Stimulated activated CD4-positive, alpha-beta T cell treated with anti-CD3 and anti-CD28 coated beads, Interleukin-15, amount 100 ng/mL, for 1 hour (primary cell): ENCODE data around the gene PCK2.

Experiments
- DNase-seq, 2 donors: peaks; one replicate each; pipeline ENCODE4 v3.0.0-alpha.2; 2020; ENCODE audit warnings: low read depth in 1 of 2, low spot score in 1 of 2

The PCK2 gene

DNA sequence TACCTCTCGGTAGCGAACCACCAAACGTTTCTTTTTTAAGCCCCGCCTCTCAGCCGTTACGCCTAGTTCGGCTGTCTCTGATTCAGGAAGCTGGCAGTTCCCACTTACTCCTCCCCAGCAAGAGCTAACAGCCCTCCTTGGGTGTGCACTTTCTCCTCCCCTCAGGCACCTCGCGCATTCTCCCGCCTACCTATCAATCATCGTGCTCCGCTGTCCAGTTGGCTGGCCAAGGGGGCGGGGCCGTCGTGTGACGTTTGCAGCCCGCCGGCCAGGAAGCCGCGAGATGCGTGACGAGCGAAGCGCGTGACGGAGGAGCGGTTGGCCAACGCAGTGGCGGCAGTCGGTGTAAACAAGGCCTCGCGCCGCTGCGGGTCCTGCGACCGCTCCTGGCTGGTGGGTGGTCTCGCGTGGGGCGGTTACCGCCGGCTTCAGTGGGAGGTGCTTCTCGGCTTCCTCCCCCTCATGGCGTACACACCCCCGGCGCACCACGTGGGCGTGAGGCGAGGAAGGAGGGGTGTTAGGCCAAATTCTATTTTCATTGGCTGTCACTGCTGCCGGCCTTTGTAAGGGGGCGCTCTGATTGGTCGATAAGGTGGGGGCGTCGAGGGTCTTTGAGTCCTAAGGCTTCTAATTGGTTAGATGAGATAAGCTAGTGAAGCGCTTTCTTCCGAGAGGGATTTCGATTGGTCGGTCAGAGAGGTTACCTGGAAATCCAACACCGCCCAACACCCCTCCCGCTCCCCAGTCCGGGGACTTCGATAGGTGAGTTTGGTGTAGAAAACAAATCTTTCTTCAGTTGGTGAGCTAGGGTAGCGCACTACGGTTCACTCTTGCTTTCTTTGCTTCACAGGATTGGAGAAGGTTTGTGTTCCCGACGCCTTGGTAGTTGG is 20.7 kb downstream of the PCK2 start, which contains the start of the genes DCAF11 and NRL:
Gene DCAF11, plus strand, starts transcription at position 246 of the 890 bp plus-strand sequence. CDS start 818 bp downstream, outside the sequence.
Gene NRL, minus strand, starts transcription at position 418 of the 890 bp plus-strand sequence. CDS start 32,101 bp downstream, outside the sequence.
- DNase-seq, result peak; percentile 95 to 96

DNA sequence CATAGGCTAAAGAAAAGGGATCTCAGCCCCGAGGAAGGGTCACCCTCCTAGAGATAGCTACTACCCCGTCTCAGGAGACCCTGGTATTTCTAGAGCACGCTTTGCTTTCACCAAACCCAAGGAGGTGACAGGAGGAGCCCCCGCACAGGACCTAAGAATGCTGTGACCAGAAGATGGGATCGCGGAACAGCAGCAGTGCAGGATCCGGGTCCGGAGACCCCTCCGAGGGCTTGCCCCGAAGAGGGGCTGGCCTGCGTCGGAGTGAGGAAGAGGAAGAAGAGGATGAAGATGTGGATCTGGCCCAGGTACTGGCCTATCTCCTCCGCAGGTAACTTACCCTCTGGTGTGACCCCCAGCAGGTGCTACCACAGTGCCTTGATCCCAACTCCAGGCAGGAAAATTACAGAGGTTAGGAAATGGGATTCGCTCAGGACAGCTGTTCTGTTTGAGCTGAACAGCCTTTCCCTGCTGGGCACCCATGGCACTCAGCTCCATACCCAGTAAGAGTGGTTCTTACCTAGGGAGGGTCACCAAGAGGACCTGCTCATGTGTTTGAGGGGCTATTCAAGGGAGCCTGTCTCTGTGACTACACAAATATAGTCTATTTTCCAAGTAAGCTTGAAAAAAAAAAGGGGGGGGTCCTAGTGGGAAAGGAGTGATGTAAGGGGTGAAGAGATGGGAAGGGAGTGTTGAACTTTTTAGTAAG is 21.5 kb downstream of the PCK2 start:
- no peak for DNase-seq

DNA sequence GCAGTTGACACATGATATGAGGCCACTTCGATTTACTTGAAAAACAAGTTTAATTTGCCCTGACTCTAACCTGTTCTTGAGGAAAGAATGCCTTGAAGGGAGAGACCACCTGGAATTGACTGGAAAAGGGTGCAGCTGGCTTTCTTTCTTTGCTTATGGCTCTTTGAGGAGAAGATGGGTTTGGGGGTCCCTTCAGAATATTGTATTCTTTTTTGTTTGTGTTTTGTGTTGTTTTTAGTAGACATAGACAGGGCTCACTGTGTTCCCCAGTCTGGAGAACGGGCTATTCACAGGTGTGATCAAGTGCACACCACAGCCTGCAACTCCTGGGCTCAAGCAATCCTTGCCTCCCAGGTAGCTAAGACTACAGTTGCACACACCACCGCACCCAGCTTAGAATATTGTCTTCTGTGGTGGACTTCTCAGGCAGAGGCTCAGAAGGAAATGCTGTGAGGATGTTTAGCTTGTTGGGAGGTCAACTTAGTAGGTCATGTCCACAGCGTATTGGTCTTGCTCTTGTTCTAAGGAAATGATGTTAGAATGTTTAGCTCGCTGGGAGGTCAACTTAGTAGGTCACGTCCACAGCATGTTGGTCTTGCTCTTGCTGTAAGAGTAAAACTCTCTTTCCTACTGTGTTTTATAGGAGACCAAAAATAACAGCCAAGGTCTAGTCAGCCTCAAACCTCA is 22.2 kb downstream of the PCK2 start:
- DNase-seq, result no peak

DNA sequence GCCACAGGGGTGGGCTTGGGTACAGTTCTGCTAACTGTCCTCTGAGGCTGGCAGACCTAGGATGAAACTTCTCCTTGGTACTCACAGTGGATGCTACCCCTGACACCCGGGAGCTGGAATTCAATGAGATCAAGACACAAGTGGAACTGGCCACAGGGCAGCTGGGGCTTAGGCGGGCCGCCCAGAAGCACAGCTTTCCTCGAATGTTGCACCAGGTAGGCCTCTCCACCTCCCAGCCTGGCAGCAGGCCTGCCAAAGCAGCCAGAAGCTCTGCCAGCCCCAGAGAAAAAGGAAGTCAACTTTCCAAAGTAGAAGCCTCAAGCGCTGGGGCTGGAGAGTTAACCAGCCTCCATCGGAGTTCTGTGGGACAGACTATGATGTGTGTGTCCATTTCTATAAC is 23.1 kb downstream of the PCK2 start:
- no peak for DNase-seq

DNA sequence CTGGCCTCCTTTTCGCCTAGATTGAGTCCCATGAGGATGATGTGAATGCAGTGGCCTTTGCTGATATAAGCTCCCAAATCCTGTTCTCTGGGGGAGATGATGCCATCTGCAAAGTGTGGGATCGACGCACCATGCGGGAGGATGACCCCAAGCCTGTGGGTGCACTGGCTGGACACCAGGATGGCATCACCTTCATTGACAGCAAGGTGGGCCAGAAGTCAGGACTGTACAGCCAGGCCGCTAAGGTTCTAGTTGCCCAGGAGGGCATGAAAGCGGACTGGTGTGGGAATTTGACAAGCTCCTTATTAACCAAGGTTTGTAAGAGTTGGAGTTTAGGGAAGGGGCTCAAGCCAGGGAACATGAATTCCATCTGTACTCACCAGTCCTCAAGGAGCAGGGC is 25.6 kb downstream of the PCK2 start:
- no peak for DNase-seq

DNA sequence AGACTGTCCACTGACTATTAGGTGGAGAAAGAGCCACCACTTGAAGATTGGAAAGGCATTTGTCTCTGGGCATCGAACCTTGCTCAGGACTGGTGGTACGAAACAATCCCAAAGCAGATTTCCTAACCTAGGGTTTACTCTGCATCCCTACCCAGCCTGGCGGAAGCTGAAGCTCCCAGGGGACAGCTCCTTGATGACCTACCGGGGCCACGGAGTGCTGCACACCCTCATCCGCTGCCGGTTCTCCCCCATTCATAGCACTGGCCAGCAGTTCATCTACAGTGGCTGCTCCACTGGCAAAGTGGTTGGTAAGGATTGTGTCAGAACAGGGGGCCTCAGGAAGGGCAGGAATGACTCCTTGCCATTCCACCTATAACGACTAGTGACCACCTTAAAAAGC is 27.1 kb downstream of the PCK2 start:
- DNase-seq, result no peak

DNA sequence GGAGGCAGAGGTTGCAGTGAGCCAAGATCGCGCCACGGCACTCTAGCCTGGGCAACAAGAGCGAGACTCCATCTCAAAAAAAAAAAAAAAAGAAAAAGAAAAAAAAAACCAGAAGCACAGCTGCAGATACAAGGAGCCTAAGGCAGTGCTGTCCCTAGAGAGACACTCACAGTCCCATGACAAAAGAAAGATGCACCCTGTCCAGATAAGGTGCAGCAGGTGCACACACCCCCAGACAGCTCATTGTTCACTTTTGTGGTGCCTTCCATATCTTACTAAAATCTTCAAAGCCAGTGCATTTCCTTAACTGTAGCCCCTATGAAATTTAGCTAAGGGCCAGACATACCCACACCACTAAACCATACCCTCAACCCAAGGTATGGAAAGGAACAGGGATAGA is 28.3 kb downstream of the PCK2 start:
- no peak for DNase-seq

DNA sequence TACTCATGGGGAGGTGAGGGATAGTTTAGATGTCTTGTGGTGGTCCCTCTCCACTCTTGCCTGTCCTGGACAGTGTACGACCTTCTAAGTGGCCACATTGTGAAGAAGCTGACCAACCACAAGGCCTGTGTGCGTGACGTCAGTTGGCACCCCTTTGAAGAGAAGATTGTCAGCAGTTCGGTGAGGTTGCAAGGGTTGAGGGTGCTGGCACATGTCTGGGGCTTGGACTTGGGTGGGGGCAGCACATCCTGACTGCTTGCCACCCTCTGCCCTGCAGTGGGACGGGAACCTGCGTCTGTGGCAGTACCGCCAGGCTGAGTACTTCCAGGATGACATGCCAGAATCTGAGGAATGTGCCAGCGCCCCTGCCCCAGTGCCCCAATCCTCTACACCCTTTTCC is 28.8 kb downstream of the PCK2 start:
- DNase-seq, result no peak

DNA sequence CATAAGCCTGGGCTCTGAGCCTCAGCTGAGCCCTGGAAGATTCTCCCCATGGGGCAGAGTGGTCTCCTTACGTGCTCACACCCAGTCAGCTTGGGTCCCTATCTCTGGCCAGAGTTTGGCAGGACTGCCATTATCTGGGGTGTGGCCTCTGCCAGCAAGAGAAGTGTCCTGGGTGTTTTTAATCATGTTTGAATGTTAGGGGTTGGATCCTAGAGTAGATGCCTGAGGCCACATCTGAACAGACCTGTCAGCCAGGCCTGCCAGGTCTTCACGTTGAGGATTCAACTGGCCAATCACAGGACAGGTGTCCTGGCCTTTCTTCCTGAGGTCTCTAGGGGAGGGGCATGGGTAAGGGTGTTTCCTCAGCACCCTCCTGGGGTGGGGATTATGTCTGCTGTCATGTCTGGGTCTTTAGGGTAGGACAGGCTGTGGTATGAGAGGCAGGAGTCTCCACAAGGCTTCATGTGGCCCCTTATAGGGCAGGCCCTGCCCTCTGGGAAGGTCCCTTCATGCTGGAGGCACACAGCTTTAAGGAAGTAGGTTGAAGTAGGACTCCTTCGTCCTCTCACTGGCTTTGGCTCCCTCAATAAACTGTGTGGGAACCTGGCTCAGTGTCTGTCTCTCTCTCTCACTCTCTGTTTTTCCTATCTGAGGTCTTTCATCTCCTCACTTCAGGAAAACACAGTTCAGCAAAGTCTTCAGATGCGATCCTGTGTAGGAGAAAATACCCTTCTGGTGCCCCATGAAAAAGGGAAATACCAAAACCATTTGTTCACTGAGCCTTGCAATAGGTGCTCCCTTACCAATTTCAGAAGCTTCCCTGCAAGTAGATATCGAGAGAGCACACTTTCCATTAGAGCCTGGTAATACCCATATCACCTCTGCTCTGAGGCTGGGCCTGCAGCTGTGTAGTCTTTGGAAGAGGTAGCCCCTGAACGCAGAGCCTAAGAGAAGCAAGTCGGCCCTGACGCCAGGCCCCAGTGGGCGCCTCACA is 29.6 kb downstream of the PCK2 start:
- no peak for DNase-seq

DNA sequence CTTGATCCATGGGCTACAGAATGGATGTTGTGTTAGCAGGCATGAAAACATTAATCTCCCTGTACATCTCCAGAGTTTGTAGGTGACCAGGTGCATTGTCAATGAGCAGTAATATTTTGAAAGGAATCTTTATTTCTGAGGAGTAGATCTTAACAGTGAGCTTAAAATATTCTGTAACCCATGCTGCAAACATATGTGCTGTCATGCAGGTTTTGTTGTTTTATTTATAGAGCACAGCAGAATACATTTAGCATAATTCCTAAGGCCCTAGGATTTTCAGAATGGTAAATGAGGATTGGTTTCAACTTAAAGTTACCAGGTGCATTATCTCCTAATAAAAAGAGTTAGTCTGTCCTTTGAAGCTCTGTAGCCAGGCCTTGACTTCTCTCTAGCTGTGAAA is 32.8 kb downstream of the PCK2 start:
- no peak for DNase-seq

DNA sequence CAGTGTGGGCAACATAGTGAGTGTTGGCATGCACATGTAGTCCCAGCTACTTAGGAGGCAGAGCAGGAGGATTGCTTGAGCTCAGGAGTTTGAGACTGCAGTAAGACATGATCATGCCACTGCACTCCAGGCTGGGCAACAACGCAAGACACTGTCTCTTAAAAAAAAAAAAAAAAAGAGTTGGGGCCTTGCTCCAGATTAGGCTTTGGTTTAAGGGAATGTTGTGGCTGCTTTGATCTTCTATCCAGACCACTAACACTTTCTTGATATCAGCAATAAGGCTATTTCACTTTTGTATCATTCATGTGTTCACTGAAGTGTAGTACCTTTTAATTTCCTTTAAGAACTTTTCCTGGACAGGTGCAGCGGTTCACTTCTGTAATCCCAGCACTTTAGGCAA is 33.6 kb downstream of the PCK2 start:
- no peak for DNase-seq

DNA sequence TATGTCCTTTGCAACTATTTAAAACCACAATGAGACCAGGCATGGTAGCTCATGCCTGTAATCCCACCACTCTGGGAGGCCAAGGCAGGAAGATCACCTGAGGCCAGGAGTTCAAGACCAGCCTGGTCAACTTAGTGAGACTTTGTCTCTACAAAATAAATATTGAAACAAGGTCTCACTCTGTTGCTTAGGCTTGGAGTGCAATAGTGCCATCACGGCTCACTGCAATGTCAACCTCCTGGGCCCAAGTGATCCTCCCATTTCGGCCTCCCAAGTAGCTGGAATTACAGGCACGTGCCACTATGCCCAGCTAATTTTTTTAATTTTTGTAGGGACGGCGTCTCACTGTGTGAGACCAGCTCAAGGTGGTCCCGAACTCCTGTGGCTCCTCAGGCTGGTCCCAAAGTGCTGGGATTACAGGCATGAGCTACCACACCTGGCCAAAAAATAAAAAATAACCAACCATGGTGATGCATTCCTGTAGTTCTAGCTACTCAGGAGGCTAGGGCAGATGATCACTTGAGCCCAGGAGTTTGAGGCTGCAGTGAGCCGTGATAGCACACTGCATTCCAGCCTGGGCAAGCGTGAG is 35.4 kb downstream of the PCK2 start:
- DNase-seq, result no peak

DNA sequence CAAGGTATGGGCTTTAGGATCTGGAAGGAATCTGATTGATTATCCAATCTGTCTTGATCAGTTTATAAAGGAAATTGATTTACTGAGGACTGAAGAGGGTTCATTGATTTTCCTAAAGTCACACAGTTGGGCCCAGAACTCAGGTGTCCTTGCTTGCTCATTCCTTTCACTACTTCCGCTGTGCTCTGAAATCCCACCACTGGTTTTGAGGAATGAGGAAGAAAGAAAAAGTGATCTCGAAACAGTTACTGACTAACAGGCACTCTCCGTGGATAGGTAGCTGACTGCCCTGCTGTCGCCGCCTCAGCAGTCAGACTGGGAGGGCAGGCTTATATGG is 36.2 kb downstream of the PCK2 start, which contains the start of gene FITM1:
Gene FITM1, plus strand, starts transcription at position 280 of the 337 bp plus-strand sequence. CDS start 905 bp downstream, outside the sequence.
- DNase-seq, result no peak

DNA sequence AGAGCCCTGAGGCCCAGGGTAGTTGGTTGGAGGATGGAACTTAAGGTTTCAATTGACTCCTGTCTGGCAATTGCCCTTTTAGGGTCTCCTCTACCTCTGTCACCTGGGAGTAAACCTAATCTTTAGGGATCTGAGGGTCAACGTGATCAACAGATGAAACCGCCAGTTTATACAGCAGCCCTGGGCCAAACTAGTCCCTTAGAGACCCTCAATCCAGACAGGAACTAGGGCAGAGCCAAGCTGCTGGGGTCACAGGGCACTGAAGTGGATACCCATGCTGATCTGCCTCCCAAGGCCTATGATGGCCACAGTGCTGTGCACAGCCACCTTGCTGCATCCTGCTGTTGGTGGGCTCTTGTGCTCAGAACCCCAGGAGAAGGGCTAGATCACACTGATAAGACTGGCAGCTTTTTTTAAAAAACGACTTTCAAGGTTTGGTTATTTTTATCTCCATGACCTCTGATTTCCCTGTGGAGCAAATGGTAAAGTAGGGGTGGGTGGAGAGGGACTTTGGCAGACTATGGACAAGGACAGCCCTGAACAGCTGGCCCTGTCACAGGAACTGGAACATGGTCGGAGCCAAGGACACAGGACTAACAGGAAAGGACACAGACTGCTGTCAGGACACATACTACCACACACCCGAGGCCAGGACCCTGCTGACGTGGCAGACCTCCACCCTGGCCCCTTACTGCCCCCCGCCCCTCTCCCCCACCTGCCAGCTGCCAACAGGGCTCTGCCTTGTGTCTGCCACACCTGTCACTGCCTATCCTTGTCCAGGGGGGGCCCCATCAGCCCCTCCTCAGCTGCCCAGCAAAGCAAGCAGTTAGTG is 36.8 kb downstream of the PCK2 start:
- DNase-seq, result no peak

DNA sequence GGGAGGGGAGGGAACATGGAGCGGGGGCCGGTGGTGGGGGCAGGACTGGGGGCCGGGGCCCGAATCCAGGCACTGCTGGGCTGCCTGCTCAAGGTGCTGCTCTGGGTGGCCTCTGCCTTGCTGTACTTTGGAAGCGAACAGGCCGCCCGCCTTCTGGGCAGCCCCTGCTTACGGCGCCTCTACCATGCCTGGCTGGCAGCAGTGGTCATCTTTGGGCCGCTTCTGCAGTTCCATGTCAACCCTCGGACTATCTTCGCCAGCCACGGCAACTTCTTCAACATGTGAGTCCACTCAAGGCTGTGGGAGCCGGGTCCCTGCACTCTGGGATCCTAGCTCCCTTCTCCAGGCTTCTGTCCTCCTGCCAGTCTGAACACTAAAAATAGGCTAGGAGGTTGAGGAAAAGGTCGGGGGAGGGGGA is 37.4 kb downstream of the PCK2 start:
- no peak for DNase-seq

DNA sequence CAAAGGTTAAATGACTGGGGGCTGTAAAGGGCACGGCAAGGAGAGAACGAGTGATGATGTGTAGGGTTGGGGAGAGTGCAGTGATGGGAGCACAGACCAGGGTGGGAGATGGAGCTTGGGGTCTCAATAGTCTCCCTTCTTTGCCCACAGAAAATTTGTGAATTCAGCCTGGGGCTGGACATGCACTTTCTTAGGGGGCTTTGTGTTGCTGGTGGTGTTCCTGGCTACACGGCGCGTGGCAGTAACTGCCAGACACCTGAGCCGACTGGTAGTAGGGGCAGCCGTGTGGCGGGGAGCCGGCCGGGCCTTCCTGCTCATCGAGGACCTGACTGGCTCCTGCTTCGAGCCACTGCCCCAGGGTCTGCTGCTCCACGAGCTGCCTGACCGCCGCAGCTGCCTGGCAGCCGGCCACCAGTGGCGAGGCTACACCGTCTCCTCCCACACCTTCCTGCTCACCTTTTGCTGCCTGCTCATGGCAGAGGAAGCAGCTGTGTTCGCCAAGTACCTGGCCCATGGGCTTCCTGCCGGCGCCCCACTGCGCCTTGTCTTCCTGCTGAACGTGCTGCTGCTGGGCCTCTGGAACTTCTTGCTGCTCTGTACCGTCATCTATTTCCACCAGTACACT is 38.1 kb downstream of the PCK2 start:
- no peak for DNase-seq

DNA sequence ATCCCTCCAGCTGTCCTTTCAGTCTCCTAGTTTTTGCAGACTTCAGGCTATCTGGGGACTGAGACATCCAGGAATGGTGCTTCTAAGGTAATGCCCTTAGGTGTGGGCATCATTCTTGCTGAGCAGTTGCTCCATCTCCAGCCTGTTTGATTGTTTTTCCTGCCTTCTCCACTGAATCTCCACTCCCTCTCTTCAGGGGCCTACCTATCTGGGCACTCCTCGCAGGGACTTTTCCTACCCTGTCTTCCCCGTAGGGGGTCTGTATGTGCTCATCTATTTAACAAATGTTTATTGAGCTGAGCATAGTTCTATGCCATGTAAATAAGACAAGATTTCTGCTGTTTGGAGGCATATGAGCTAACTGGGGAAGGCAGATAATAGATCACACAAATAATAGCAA is 38.9 kb downstream of the PCK2 start:
- no peak for DNase-seq

DNA sequence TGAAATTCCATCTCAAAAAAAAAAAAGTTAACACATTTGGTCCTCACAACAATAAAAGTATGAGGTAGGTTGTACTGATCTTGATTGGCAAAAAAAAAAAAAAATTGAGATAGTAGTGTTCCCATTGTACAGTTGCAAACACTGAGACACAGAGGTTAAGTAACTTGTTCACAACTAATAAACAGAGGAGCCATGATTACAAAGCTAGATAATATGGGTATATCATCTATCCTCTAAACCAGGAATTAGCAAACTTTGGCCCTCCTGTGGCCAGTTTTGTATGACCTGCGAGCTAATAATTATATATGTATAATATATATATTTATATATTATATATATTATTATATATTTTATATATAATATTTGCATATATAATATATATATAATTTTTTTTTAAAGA is 39.6 kb downstream of the PCK2 start:
- no peak for DNase-seq

DNA sequence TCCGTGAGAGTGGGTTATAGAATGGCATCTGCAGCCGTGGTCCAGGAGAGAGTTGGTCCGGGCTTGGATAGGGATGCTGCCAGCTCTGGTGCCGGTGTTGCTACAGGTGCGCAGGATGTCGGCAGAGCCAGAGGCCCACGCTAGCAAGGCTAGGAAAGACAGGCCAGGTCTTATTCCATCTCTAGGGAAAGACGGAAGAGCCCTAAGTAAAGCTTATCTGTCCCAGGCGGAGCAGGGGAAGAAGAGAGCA is 41.4 kb downstream of the PCK2 start:
- DNase-seq, result no peak
